Lung (tissue), 12 donors: ENCODE data around the gene MAN2A2. TPM values are rescaled to one million over a fixed set of nuclear protein-coding genes. Genes with fewer than 3 reads are reported as not detected.

Experiments
- ATAC-seq: fragments of 200-7000 bp; cut with Tn5 transposase; one replicate; pipeline ENCODE4 v1.9.1; 2020; ENCODE audit warnings: moderate number of reproducible peaks; ENCODE audit not compliant: insufficient read depth, low FRiP score
- DNase-seq, 3 donors: peaks; one replicate each; pipeline ENCODE4 v3.0.0-alpha.2; 2013 to 2017
- H3K27ac ChIP-seq, 2 donors: one replicate each; pipeline ENCODE4 v1.5.1; 2013; ENCODE audit warnings: mild to moderate bottlenecking in 2 of 2, moderate library complexity in 2 of 2, control low read depth in 1 of 2, inconsistent platforms in 1 of 2, low read depth in 1 of 2, low read length in 1 of 2
- H3K27me3 ChIP-seq, 3 donors: one replicate each; pipeline ENCODE4 v1.5.1; 2013; ENCODE audit warnings: low read length in 2 of 3; ENCODE audit not compliant: control insufficient read depth in 3 of 3, insufficient read depth in 3 of 3
- H3K36me3 ChIP-seq, 4 donors: one replicate each; pipeline ENCODE4 v1.5.1; 2013; ENCODE audit warnings: low read length in 4 of 4, mild to moderate bottlenecking in 1 of 4, moderate library complexity in 1 of 4; ENCODE audit not compliant: control insufficient read depth in 4 of 4, insufficient read depth in 4 of 4
- H3K4me1 ChIP-seq, 5 donors: one replicate each; pipeline ENCODE4 v1.5.1; 2013; ENCODE audit warnings: low read length in 5 of 5, mild to moderate bottlenecking in 2 of 5, moderate library complexity in 1 of 5; ENCODE audit not compliant: control insufficient read depth in 5 of 5, insufficient read depth in 5 of 5
- H3K4me3 ChIP-seq: one replicate; pipeline ENCODE4 v1.5.1; 2013; ENCODE audit warnings: mild to moderate bottlenecking, control low read depth, moderate library complexity
- H3K9ac ChIP-seq, 2 donors: one replicate each; pipeline ENCODE4 v1.5.1; 2013; ENCODE audit warnings: low read length in 2 of 2, control low read depth in 1 of 2; ENCODE audit not compliant: insufficient read depth in 1 of 2
- H3K9me3 ChIP-seq, 4 donors: one replicate each; pipeline ENCODE4 v1.5.1; 2013; ENCODE audit warnings: low read length in 3 of 4, mild to moderate bottlenecking in 1 of 4, moderate library complexity in 1 of 4; ENCODE audit not compliant: control insufficient read depth in 4 of 4, insufficient read depth in 3 of 4
- CTCF ChIP-seq: IDR thresholded peaks from 2 replicates; pipeline ENCODE4 v1.5.1; 2012; ENCODE audit warnings: mild to moderate bottlenecking; ENCODE audit errors: control extremely low read depth, extremely low read depth
- WGBS, 2 donors: extraction: QIAGEN DNeasy Blood & Tissue Kit; methylation state at CpG; one replicate each; pipeline ENCODE4 v1.1.7; 2013; 5-methylcytosine and 5-hydroxymethylcytosine counted together
- polyA plus RNA-seq, 2 donors: library from polyadenylated mRNA; stranded (reverse); fragments of 200-250 nt; gene quantifications; one replicate each; pipeline ENCODE4 v1.2.1, GENCODE V29; 2013
- total RNA-seq, 2 donors: library from RNA; depleted of rRNA in 1 of 2; stranded (reverse); fragments of >200 nt in 1 of 2; gene quantifications; one replicate each; pipeline ENCODE4 v1.2.1, GENCODE V29; 2014 to 2021
- donor health status: control.
- donor health status: control.
- donor health status: Bipolar disorder and iron deficiency.
- donor health status: healthy.
- donor health status: DM: yes; HTN: yes; CAD: no.

Gene MAN2A2
- total and polyA plus RNA-seq, 4 donors = 34.1 to 82.9 (median 60.1) TPM

- H3K36me3 ChIP-seq = peaks cover 21 to 74% (median 35%) of the 10 kb centered on the region in 4 donors
- TF ChIP-seq CTCF = no peak
- no peaks in the 10 kb centered on the region for H3K27me3 ChIP-seq
- ATAC-seq (no peak), DNase-seq (no peak)
- H3K9ac ChIP-seq = no peak overlapping the region
- H3K9me3 ChIP-seq = no peaks in the 10 kb centered on the region
- WGBS, 2 donors = 48 to 85% methylated on average over 7 of the region's 7 CpGs
- no peaks in the 10 kb centered on the region for H3K4me1 ChIP-seq
- no peak overlapping the region for H3K4me3 ChIP-seq
- H3K27ac ChIP-seq = no peak overlapping the region
These were observed 42.0 kb downstream of the MAN2A2 start for GRCh38 chr15:90945091-90945490.

GRCh38 chr15:90946538-90946937, 43.4 kb downstream of the MAN2A2 start:
- Histone ChIP-seq H3K9me3 (no peaks in the 10 kb centered on the region), H3K4me3 (no peak overlapping the region), H3K9ac (no peak overlapping the region), H3K27me3 (no peaks in the 10 kb centered on the region), H3K27ac (no peak overlapping the region), H3K36me3 (peaks cover 17 to 72% (median 33%) of the 10 kb centered on the region in 4 donors), H3K4me1 (no peaks in the 10 kb centered on the region)
- DNase-seq (no peak), ATAC-seq (no peak)
- WGBS, 2 donors = 92 to 96% methylated on average over 16 of the region's 16 CpGs
- TF ChIP-seq CTCF = no peak

GRCh38 chr15:90946941-90947576, 44.0 kb downstream of the MAN2A2 start:
- DNase-seq (no peak), ATAC-seq (no peak)
- Histone ChIP-seq H3K27ac (no peak overlapping the region), H3K9ac (no peak overlapping the region), H3K4me3 (no peak overlapping the region), H3K4me1 (no peaks in the 10 kb centered on the region), H3K9me3 (no peaks in the 10 kb centered on the region), H3K36me3 (peaks cover 20 to 74% (median 36%) of the 10 kb centered on the region in 4 donors), H3K27me3 (no peaks in the 10 kb centered on the region)
- 85 to 91% methylated on average over 8 of the region's 8 CpGs for WGBS, 2 donors
- no peak for TF ChIP-seq CTCF
